Stimulated activated CD8-positive, alpha-beta memory T cell treated with anti-CD3 and anti-CD28 coated beads, Interleukin-4, amount 100 ng/mL, for 4 hours (primary cell): ENCODE results near the gene GPR153.

Experiments used
- DNase-seq, 2 donors: peaks; one replicate each; pipeline ENCODE4 v3.0.0-alpha.2; 2020; ENCODE audit warnings: low read depth in 2 of 2, low spot score in 1 of 2

GPR153 gene

DNA sequence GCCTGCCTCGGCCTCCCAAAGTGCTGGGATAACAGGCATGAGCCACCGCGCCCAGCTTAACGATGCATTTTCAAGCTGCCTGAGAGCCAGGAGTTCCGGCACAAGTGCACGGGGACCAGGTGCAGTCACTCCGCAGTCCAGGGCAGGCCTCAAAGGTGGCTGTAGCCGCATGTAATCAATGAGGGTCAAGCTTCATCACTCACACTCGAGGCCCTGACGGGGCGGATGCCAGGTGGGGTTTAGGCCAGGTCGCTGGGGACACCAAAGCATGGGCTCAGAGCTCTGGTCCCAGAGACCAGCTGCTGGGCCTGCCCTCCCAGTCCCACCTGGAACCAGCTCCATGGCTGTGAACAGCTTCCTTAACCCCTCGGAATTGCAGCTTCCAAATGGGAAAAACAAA, 26.1 kb upstream of the GPR153 start:
- DNase-seq, result no peak

DNA sequence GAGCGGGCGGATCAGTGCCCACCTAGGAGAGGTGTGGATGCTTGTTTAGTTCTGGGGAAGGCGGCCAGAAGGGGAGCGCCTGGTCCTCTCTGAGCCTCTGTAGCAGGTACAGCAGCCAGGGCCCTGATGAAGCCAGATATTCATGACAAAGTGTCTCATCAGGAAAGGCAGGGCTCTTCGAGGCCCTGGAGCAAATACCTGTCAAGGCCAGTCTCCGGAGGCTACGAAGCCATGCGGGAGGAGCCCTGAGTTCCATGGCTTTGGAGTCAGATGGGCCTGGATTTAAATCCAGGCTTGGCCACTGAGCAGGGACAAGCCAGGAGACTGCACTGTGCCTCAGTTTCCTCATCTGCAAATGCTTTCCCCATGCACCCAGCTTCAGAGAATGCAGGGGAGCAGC, 25.4 kb upstream of the GPR153 start:
- DNase-seq, result no peak

DNA sequence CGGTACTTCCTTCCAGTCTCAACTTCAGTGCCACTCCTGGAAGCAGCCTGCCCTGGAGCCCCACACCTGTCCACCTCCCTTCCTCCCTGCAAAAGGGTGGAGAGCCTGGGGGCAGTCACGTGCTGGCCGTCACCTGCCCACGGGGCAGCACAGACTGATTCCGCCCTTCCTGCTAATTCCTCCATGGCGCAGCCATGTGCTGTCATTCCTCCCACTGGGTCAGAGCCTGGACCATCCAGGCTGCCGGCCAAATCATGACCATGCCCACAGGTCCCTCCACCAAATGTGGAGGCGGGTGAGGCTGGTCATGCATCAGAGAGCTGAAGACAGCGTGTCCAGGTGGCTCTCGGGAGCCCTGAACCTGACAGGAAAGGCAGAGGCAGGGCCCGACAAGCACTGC, 24.4 kb upstream of the GPR153 start:
- DNase-seq, result no peak

DNA sequence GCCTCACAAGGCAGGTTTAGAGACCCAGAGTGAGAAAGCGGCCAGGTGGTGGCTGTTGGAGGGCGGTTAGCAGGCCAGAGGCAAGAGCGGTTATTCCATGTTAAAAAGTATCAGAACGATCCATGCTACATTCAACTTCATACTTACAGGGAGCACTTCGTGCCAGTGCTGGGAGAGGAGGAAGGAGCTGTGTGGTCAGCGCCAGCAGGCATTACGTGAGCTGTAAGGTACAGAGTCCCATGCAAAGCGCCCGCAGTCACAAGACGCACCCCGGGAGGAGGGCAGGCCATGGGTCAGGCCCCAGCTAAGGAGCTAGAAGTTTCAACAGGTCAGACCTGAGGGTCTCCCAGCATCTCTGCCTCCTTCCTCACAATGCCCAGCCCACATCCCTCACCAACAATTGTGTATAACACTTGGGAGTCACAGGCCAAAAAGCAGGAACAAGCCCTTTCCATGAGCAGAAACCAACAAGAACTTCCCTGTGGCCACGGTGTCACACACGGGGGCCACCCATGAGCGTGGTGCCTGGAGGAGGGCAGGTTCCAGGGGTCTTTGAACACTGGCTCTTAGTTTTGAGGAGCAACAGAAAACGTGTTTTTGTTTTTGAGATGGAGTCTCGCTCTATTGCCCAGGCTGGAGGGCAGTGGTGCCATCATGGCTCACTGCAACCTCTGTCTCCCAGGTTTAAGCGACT, 21.8 kb upstream of the GPR153 start:
- DNase-seq, result no peak

DNA sequence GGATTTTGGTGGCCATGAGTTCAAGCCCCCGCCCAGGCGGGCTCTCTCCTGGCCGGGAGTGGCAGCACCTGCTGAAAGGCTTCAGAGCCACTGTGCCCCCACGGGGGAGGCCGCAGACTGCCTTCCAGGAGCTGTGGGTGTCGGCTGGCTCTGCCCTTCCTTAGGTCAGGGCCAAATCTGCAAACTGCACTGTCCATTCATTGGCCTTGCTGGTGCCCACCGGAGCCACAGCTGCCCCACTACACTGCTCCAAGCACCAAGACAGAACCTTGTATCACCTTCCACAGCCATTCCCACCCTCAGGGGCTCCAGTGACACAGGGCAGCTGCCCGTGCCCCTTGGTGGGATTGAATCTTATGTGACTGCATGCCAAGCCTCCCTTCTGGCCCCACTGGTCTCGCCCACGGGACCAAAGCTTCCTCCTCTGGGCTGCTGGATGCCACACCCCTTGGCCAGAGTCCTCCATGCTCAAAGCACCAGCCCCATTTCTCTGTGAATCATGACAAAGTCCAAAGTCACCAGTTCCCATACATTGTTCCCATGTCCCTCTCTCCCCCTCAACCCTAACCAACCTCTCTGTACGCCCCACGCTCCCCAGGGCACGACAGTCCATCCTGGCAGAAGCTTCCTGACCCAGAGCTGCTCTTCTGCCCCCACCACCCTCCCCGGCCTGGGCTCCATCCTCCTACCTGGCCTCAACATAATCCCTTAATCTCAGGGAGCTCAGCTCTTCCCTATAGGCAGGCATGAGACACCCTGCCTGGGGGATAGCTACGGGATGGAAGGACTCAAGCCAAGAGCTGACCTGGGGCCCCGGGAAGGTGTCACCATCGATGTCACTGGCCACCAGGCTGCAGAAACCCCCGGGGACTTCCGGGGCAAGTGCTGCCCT, 20.9 kb upstream of the GPR153 start:
- DNase-seq, result no peak

DNA sequence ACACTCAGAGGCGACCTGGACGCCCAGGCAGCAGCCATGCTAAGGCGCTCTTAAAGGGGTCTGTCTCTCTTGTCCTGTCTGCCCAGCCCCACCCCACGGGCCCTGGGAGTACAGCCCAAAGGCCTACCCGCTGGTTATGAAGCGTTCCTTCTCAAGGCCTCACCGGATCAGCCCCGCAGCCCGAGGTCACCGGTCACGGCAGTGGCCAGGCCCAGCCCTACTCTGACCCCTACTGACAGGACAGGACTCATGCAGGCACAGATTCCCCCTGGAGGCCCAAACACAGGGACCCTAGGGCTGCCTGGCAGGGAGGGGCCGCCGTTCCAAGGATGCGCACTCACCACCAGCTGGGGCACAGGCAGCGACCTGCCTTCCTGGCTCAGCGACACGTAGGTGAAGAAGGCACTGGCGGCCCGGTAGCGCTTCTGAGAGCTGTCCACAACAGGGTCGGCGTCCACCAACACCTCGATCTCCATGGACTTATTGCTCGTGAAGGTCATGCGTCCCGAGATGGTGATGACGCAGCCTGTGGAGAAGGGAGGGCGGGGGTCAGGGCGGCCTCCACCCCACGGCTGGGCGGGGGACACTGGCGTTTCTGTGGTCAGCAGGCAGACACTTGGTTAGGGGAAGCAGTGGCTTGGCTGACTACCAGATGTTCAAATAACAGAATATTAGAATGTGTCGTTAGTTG, 20.0 kb upstream of the GPR153 start:
- no peak for DNase-seq

DNA sequence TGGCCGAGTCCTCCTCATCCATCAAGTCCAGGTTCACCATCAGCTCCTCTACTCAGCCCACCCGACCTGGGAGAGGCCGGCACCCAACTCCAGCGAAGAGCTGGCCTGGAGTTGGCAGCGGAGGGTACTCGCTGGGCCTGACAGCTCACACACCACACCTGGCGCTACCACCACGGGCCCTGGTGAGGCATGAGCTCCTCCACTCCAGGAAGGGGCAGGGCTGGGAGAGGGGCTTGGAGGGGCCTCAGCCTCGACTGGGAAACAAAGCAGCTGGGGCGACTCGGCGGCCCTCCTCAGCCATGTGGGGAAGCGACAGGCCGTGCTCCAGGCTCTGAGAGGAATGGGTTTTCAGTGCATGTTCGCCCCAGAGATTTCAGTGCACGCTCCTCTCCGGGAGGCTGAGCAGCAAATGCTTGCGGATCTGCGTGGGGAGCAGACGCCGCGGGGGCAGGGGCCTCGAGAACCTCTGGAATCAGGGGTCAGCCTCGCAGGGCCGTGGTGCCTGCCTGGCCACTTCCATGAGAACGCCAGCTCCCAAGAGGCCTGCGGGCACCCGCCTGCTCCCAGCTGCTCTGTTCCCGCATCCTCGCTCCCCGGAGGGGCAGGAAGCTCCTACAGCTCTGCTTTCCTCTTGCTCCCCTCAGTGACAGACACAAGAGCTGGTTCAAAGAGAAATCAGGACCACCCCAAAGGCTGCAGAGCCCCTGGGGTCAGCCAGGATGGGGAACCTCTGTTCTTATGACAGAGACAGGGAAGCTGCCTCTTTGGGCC, 18.9 kb upstream of the GPR153 start:
- DNase-seq, result no peak

DNA sequence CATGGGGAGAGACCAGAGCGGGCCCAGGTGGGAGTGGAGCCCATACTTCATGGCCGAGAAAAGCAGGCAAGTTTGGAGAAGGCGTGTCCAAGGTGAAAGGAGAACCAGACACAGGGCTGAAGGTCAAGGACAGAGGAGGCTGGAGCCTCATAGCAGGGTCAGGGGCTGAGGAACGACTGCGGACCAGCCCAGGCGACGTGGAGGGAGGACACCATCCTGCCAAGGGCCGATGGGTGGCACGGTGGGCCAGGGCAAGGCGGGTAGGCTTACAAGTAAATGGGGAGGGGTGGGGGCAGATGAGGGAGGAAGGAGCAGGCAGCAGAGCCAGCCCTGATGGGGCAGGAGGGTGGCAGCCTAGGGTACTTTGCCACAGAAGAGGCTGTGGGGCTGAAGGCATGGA, 18.2 kb upstream of the GPR153 start:
- no peak for DNase-seq

DNA sequence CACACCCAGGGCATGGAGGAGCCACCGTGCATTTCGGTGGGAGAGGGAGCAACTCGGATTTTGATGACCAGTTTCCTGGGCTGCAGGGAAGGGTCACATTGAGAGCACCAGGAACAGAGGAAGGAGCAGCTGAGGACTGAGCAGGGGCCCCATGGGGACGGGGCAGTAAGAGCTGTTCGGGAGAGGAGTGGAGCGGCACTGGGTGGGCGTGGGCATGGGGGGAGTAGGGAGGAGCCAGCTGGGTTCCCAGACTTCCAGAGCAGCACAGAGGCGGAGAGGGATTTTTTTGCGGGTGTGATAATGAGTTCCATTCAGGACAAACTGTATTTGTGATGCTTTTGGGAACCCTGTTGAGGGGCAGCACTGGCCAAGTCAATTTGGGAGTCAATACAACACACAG, 17.4 kb upstream of the GPR153 start:
- DNase-seq, result no peak

DNA sequence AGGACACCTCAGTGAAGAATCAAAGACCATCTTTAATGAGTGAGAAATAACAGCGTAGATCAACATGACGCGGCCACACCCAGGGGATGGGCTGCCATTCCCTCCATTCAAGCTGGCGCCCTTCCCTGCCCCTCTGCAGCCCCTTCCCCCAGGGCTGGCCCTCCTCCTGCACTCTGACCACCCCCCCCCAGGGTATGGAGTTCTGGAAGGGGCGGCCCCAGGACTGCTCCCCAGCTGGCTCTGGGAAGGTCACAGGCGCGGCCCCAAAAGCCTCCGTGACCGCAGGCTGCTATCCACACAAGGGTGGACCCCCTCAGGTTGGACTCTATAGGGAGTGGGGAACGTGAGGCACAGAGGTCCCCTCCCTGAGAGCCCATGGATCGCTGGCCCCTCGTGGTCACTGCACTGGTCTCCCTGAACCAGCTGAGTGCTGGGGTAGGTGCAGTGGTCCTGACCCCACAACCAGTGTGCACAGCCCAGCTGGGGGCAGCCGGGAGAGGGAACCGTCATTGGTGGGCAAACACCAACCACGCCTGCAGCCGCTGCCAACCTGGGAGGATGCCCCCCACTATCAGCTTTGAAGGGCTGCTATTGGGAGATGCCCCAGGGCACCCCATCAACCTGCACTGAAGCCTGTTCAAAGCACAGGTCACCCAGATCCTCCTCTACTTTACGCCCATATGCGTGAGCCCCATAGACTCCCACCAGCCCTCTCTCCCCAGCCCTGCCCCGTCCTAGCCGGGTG, 16.1 kb upstream of the GPR153 start:
- DNase-seq, result no peak

DNA sequence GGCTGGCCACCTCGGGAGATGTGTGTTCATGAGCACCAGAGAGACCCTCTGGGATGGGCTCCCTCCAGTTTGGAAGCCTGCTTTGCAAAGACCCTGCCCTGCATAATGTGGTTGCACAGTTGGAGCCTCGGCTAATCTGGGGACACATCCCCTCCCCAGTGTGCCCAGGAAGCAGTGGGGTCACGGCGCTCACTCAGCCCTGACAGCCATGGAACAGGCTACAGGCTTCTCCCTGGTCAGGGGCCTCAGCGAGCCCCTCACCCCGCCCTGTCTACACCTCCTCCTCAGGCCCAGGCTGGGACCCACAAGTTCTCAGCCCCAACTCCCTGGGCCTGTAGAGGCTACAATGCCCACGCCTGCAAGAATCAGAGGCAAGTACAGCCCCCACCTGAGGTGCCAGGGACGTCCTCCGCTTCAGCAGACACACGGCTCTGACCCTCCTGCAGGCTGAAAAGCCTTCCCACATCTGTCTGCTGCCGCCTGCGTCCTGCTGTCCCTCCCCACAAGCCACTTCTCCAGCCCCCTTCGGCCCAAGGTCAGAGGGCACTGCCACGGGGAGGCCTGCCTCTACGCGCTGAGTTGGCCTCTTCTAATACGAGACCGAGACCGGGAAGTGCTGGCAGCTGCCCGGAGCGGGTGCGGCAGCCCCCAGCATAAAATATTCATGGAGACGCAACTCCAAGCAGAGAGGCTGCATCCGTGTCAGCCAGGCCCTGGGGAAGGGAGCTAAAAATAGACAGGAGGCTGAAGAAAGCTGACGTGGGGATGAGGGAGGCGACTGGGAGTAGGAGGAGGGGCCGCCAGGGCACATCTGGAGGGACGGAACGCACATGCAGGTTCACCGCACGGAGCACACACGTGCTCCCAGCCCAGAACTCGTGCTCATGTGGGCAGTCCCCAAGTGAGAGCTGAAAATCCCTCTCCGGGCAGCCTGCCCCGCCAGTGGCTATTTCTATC, 15.2 kb upstream of the GPR153 start:
- DNase-seq, result no peak

DNA sequence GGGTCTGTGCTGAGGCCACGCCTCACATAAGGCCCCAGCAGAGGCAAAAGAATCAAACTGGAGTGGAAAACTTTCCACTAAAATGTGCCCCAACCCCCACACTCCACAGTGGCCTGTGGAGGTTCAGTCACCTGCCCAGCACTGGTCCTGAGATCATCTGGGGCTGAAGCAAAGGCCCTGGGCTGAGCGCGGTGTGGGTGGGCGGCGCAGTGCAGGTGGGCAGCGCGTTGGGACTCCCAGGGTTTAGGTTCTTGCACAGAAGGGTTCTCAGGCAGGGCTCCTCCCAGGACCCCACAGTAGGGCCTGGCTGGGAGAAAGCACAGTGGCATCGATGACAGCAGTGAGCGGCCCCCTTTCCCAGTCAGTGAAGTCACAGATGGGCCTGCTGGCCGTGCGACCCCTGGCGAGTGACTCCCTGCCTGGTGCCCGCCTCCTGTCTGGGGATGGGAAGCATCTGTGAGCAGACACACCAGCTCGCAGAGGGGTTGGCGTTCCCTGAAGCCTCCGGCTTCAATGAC, 13.8 kb upstream of the GPR153 start:
- DNase-seq, result no peak

DNA sequence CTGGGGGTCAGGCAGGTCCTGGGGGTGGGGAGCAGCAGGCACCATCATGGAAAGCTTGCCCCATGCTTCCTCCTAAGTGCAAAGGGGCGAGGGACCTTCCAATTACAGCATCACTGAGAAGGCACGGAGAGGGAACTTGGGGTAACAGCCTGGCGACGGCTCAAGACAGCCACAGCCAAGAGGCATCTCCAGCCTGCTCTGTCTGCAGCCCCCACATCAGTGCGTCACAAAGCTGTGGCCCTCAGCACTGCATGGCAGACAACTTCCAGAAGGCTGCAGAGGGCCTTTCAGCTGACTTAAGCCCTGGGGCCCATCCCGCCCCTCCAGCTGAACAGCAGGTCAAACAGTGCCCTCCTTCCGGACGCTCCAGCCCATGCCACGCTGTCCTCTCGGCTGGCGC, 13.2 kb upstream of the GPR153 start:
- DNase-seq, result no peak

DNA sequence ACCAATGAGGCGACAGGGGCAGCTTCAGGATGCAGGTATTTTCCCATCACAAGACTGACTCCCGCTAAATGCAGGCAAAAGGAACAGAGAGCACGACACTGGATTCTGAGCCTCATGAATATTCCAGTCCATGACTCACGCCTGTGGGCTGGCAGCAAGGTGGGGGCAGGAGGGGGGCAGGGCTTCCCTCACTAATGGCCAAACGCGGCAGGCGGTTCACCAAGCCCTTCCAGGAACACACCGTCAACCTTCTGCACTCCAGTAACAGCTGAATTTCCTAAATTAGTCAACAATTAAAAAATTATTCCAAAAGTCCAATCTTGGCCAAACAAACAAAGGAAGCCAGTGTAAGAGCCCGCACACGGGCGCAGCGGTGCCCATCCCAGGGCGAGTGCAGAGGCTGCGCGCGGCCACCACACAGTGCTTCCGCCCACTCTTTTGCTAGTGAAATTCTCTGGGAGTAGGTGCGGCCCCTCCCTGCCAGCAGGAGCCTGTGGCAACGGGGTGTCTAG, 12.5 kb upstream of the GPR153 start:
- DNase-seq, result no peak

DNA sequence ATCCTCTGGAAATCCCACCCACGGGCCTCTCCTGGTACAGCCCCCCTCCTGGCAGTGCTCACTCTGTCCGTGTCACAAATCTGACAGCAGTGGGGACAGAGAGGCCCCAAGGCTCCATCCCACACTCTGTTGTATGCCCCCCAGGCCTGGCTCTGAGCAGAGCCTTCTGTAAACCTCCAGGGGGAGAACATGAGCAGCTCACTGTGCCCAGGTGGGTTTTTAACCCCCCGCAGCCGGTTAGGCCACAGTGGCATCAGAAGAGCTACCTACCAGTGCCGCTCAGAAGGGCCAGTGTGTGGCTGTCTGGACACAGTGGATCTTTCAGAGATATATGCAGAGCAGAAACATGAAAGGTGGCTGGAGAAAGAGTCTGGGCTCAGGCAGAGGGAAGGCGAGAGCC, 12.0 kb upstream of the GPR153 start:
- no peak for DNase-seq

DNA sequence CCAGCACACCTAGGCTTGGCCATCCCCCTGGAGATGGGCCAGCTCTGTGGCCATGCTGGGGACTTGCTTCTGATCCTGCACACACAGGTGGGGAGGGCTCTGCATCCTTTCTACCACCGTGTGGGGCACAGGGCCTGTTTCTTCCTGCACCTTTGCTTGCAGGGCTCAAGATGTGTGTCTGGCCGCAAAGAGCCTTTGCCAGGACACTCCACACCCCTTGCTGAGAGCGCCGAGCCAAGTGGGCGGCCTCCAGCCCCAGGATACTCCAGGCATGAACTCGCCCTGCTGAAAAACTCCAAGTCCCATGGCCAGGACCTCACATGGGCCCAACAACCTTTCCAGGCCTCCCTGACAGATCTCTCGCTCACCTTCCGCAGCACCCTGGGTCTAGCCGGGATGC, 11.6 kb upstream of the GPR153 start:
- DNase-seq, result no peak

DNA sequence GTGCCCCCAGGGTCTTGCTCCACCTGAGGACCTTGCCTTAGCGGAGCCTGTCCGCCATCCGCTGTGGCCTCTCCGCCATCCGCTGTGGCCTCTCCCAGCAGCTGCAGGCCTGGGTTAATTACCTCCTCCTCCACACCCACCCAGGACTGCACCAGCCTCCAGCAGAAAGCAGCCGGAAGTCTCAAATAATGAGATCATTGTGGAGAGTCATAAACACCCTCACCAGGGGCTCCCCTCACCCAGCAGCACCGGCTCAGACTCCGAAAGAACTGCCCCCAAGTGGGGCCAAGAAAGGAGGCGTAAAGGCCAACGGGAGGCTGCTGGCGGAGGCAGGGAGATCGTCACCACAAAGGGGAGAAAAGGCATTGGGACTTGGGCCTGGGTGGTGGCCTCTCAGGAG, 10.7 kb upstream of the GPR153 start:
- DNase-seq, result no peak

DNA sequence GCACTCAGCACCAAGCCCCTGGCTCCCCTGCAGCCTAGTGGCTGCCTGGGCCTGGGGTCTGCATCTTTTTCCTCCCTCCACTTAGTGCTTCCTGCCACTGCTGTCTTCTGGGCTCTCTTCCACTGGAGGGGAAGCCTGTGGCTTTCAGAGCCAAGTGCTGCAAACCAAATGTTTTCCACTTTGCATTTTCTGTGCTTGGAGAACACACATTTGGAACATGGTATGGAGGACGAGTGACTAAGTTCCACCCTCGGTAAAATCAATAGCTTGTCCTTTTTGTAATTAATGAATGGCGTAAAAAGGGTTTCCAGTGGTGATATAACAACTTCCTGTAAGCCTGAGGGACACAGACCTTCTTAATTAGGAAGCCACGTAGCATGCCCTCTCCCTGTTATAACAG, 10.1 kb upstream of the GPR153 start:
- DNase-seq, result no peak

DNA sequence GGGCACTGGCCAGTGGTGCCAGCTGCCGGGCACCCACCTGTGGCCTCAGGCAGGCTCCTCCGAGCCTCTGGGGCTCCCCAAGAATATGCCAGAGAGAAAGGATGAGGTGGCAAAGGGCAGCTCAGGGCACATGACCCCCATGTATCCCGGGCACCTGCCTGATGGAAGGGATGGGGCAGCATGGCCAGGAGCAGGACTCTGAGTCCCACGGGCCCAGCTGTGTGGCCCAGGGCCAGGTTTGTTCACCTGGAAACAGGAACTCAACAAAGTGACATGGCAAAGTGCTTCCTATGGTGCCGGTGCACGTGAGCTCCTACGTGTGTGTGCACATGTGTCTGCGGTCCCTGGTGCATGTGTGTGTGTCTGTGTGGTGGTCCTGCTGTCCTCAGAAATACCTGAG, 9.5 kb upstream of the GPR153 start:
- no peak for DNase-seq
